Measurements from ENCODE around the gene COA6. TPM values are rescaled to one million over a fixed set of nuclear protein-coding genes. Genes with fewer than 3 reads are reported as not detected.

Gene COA6
- total RNA-seq, 1 experiment from 2014 or later: 47.9 TPM

- POLR2A ChIA-PET: no interaction called here
- CTCF ChIA-PET: interaction anchor here (1.3 kb wide), 1 partner anchor 112 kb away, joined by 7 read pairs; no protein-coding TSS in a partner anchor
- peaks cover 9% of the 10 kb centered on the region for H3K4me1 Mint-ChIP-seq
Observed at GRCh38 chr1:234324821-234325220, 48.4 kb upstream of the COA6 start.

More at GRCh38 chr1:234324821-234325220, 48.4 kb upstream of the COA6 start:
- no peak overlapping the region for H3K4me3 Mint-ChIP-seq
- DNase-seq (ENCODE audit: low spot score) (no peak), ATAC-seq (no peak)
- no peak overlapping the region for H3K27ac Mint-ChIP-seq
- no peaks in the 10 kb centered on the region for H3K9me3 Mint-ChIP-seq
- no peak for TF ChIP-seq ZNF281 (CRISPR knock-in tag; IDR thresholded peaks at IDR 0.05)
- no peak for TF ChIP-seq USF2 (CRISPR knock-in tag; IDR thresholded peaks at IDR 0.05)
- TF ChIP-seq TCF7 (CRISPR knock-in tag; IDR thresholded peaks at IDR 0.05; ENCODE audit: low read depth): no peak
- no peak for TF ChIP-seq ATF2 (CRISPR knock-in tag; IDR thresholded peaks at IDR 0.05; ENCODE audit: borderline replicate concordance, low read depth)
- no peak for TF ChIP-seq STAT6 (CRISPR knock-in tag; conservative IDR thresholded peaks at IDR 0.05; ENCODE audit: low read depth)
- TF ChIP-seq CTCF (IDR thresholded peaks at IDR 0.05): no peak
- no peak for TF ChIP-seq ETV6 (CRISPR knock-in tag; IDR thresholded peaks at IDR 0.05)
- no peak for TF ChIP-seq ESRRA (CRISPR knock-in tag; IDR thresholded peaks at IDR 0.05; ENCODE audit: borderline replicate concordance)
- TF ChIP-seq E2F5 (CRISPR knock-in tag; IDR thresholded peaks at IDR 0.05): no peak
- TF ChIP-seq ZMAT4 (CRISPR knock-in tag; IDR thresholded peaks at IDR 0.05): no peak
- no peak for TF ChIP-seq GRHL2 (CRISPR knock-in tag; IDR thresholded peaks at IDR 0.05; ENCODE audit: insufficient replicate concordance, severe bottlenecking)
- peaks cover 26% of the 10 kb centered on the region for H3K27me3 Mint-ChIP-seq (ENCODE audit: low read depth)
- no peaks in the 10 kb centered on the region for H3K36me3 Mint-ChIP-seq

Data from WTC11 (cell line).